WI38 (cell line): ENCODE measurements around the gene SCGN.

ENCODE experiments used
- H3K4me3 ChIP-seq: 2 replicates; pipeline ENCODE4 v1.5.1; 2011; ENCODE audit warnings: low read depth, mild to moderate bottlenecking, control low read depth, low read length
- TF ChIP-seq, protein P1 (sequence below): IDR thresholded peaks from 2 replicates; pipeline ENCODE4 v1.5.1; 2012; ENCODE audit warnings: low read depth, mild to moderate bottlenecking, control low read depth, low read length

SCGN gene

GRCh38 chr6:25750906-25751305 lies 98.9 kb downstream of the SCGN start:
- H3K4me3 ChIP-seq: no peak overlapping the region
- TF ChIP-seq, protein P1, sequence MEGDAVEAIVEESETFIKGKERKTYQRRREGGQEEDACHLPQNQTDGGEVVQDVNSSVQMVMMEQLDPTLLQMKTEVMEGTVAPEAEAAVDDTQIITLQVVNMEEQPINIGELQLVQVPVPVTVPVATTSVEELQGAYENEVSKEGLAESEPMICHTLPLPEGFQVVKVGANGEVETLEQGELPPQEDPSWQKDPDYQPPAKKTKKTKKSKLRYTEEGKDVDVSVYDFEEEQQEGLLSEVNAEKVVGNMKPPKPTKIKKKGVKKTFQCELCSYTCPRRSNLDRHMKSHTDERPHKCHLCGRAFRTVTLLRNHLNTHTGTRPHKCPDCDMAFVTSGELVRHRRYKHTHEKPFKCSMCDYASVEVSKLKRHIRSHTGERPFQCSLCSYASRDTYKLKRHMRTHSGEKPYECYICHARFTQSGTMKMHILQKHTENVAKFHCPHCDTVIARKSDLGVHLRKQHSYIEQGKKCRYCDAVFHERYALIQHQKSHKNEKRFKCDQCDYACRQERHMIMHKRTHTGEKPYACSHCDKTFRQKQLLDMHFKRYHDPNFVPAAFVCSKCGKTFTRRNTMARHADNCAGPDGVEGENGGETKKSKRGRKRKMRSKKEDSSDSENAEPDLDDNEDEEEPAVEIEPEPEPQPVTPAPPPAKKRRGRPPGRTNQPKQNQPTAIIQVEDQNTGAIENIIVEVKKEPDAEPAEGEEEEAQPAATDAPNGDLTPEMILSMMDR: no peak
